Keratinocyte (primary cell): Measurements from ENCODE around the gene TDRD10. TPM values are rescaled to one million over a fixed set of nuclear protein-coding genes. Genes with fewer than 3 reads are reported as not detected.

Experiments
- DNase-seq: peaks from one replicate; pipeline ENCODE4 v3.0.0-alpha.2; 2011; ENCODE audit warnings: low read depth, missing footprints, low spot score
- FAIRE-seq: peaks from 2 replicates; lab custom pipeline; 2011; peaks lifted over from hg19 to GRCh38; lab: Jason Lieb, UNC
- H2AFZ ChIP-seq: 2 replicates; pipeline ENCODE4 v1.6.0; 2012; ENCODE audit warnings: low read length, control low read depth, inconsistent platforms; ENCODE audit not compliant: control insufficient read depth
- H3K27ac ChIP-seq: 2 replicates; pipeline ENCODE4 v1.5.1; 2011; ENCODE audit warnings: low read length; ENCODE audit not compliant: control insufficient read depth, insufficient read depth
- H3K27me3 ChIP-seq: 3 replicates; pipeline ENCODE4 v1.6.0; 2011; ENCODE audit warnings: low read length; ENCODE audit not compliant: control insufficient read depth, insufficient read depth; ENCODE audit errors: extremely low read depth
- H3K36me3 ChIP-seq, 2 experiments: 2 replicates in 1 of 2; 3 replicates in 1 of 2; pipeline ENCODE4 v1.5.1; 2011; ENCODE audit warnings: low read length in 2 of 2, mild to moderate bottlenecking in 1 of 2; ENCODE audit not compliant: control insufficient read depth in 2 of 2, insufficient read depth in 2 of 2; ENCODE audit errors: extremely low read depth in 1 of 2
- H3K4me1 ChIP-seq: 3 replicates; pipeline ENCODE4 v1.5.1; 2011; ENCODE audit warnings: low read length; ENCODE audit not compliant: control insufficient read depth, insufficient read depth; ENCODE audit errors: extremely low read depth
- H3K4me2 ChIP-seq: 3 replicates; pipeline ENCODE4 v1.6.0; 2011; ENCODE audit warnings: low read depth, low read length; ENCODE audit not compliant: control insufficient read depth, insufficient read depth; ENCODE audit errors: extremely low read depth
- H3K4me3 ChIP-seq, 3 experiments: fragments of 200-600 bp in 1 of 3; sonication (generic) in 1 of 3; 2 replicates in 2 of 3; 3 replicates in 1 of 3; pipeline ENCODE4 v1.5.1; 2011 to 2016; ENCODE audit warnings: low read length in 3 of 3, mild to moderate bottlenecking in 3 of 3, control low read depth in 2 of 3, inconsistent platforms in 1 of 3, low read depth in 1 of 3, mixed read lengths in 1 of 3, mixed run types in 1 of 3, moderate library complexity in 1 of 3; ENCODE audit not compliant: control insufficient read depth in 2 of 3, insufficient read depth in 2 of 3; ENCODE audit errors: extremely low read depth in 1 of 3
- H3K79me2 ChIP-seq: 2 replicates; pipeline ENCODE4 v1.6.0; 2012; ENCODE audit warnings: low read length; ENCODE audit not compliant: control insufficient read depth, insufficient read depth
- H3K9ac ChIP-seq: 3 replicates; pipeline ENCODE4 v1.6.0; 2011; ENCODE audit warnings: low read length; ENCODE audit not compliant: control insufficient read depth, insufficient read depth; ENCODE audit errors: extremely low read depth
- H3K9me1 ChIP-seq: 3 replicates; pipeline ENCODE4 v1.6.0; 2011; ENCODE audit warnings: low read length; ENCODE audit not compliant: control insufficient read depth, insufficient read depth; ENCODE audit errors: extremely low read depth
- H3K9me3 ChIP-seq: 2 replicates; pipeline ENCODE4 v1.5.1; 2012; ENCODE audit warnings: low read depth, low read length; ENCODE audit not compliant: control insufficient read depth
- H4K20me1 ChIP-seq: 3 replicates; pipeline ENCODE4 v1.6.0; 2011; ENCODE audit warnings: low read length; ENCODE audit not compliant: control insufficient read depth, insufficient read depth; ENCODE audit errors: extremely low read depth
- EZH2 ChIP-seq: IDR thresholded peaks from one replicate; pipeline ENCODE4 v1.6.1; 2012; ENCODE audit warnings: inconsistent platforms, mild to moderate bottlenecking, low read length, moderate library complexity
- dilution Hi-C: fragments of 300-500 bp; cut with MboI; formaldehyde crosslinking; loops from one replicate; pipeline ENCODE4 v1.7.0; 2020; ENCODE audit warnings: low sequenced_read_pairs; ENCODE audit not compliant: extremely low pct_ligation_motif_present
- polyA plus RNA-seq, 5 experiments: library from polyadenylated mRNA; depleted of rRNA in 3 of 5; stranded (reverse) in 3 of 5; stranded (forward) in 1 of 5; unstranded in 1 of 5; fragments of >200 nt; gene quantifications; 1 replicate in 1 of 5; 2 replicates in 3 of 5; 3 replicates in 1 of 5; pipeline versions ENCODE4 v1.2.1 to v1.2.3, GENCODE V29; 2011 to 2012; ENCODE audit warnings: missing spikeins in 2 of 5, low read depth in 1 of 5, low replicate concordance in 1 of 5
- TF ChIP-seq, protein P1 (sequence below), 3 experiments: IDR thresholded peaks in 1 of 3; conservative IDR thresholded peaks in 1 of 3; optimal IDR thresholded peaks in 1 of 3; 2 replicates in 2 of 3; 3 replicates in 1 of 3; pipeline versions ENCODE3 to v1.5.1; 2011; ENCODE audit warnings: low read length in 3 of 3, mild to moderate bottlenecking in 3 of 3, moderate library complexity in 2 of 3, control low read depth in 1 of 3, inconsistent platforms in 1 of 3; ENCODE audit not compliant: insufficient read depth in 2 of 3; ENCODE audit errors: extremely low read depth in 1 of 3

The TDRD10 gene
- polyA plus RNA-seq, 1 donor (not counting 4 experiments of a cell fraction or from before 2014, with no cell fraction given), result not detected

GRCh38 chr1:154488922-154489321, 13.1 kb upstream of the TDRD10 start:
- dilution Hi-C loops, result no loop called here
- Histone ChIP-seq H3K9me1 (no peaks in the 10 kb centered on the region), H3K4me2 (no peak overlapping the region), H3K9ac (no peak overlapping the region), H3K4me1 (peaks cover 6% of the 10 kb centered on the region), H4K20me1 (peaks cover 3% of the 10 kb centered on the region), H3K27me3 (peaks cover 30% of the 10 kb centered on the region), H3K36me3 (no peaks in the 10 kb centered on the region), H3K9me3 (no peaks in the 10 kb centered on the region), H3K4me3 (no peak overlapping the region), H3K27ac (no peak overlapping the region), H3K79me2 (no peaks in the 10 kb centered on the region), H2AFZ (no peak overlapping the region)
- FAIRE-seq (no peak), DNase-seq (no peak)
- TF ChIP-seq EZH2, result no peak
- TF ChIP-seq, protein P1, sequence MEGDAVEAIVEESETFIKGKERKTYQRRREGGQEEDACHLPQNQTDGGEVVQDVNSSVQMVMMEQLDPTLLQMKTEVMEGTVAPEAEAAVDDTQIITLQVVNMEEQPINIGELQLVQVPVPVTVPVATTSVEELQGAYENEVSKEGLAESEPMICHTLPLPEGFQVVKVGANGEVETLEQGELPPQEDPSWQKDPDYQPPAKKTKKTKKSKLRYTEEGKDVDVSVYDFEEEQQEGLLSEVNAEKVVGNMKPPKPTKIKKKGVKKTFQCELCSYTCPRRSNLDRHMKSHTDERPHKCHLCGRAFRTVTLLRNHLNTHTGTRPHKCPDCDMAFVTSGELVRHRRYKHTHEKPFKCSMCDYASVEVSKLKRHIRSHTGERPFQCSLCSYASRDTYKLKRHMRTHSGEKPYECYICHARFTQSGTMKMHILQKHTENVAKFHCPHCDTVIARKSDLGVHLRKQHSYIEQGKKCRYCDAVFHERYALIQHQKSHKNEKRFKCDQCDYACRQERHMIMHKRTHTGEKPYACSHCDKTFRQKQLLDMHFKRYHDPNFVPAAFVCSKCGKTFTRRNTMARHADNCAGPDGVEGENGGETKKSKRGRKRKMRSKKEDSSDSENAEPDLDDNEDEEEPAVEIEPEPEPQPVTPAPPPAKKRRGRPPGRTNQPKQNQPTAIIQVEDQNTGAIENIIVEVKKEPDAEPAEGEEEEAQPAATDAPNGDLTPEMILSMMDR (optimal IDR thresholded peaks at IDR 0.05 in 1 of 3, IDR thresholded peaks at IDR 0.05 in 1 of 3, conservative IDR thresholded peaks at IDR 0.05 in 1 of 3; ENCODE audit: extremely low read depth in 1 of 3, insufficient read depth in 2 of 3, low read length in 3 of 3), result no peak

- H2AFZ ChIP-seq, result no peak overlapping the region
- no peaks in the 10 kb centered on the region for H3K4me1 ChIP-seq
- no peaks in the 10 kb centered on the region for H4K20me1 ChIP-seq
- no peak overlapping the region for H3K4me2 ChIP-seq
- H3K9me3 ChIP-seq, result no peaks in the 10 kb centered on the region
- TF ChIP-seq, protein P1 (optimal IDR thresholded peaks at IDR 0.05 in 1 of 3, IDR thresholded peaks at IDR 0.05 in 1 of 3, conservative IDR thresholded peaks at IDR 0.05 in 1 of 3; ENCODE audit: extremely low read depth in 1 of 3, insufficient read depth in 2 of 3, low read length in 3 of 3), result no peak
- TF ChIP-seq EZH2, result no peak
- FAIRE-seq (no peak), DNase-seq (no peak)
- no peak overlapping the region for H3K27ac ChIP-seq
- dilution Hi-C loops, result no loop called here
- no peaks in the 10 kb centered on the region for H3K9me1 ChIP-seq
- peaks cover 30% of the 10 kb centered on the region for H3K27me3 ChIP-seq
- no peak overlapping the region for H3K4me3 ChIP-seq
- no peaks in the 10 kb centered on the region for H3K79me2 ChIP-seq
- H3K36me3 ChIP-seq, result no peaks in the 10 kb centered on the region
- no peak overlapping the region for H3K9ac ChIP-seq
These were observed 12.2 kb upstream of the TDRD10 start for GRCh38 chr1:154489695-154490274.
